Spinal cord (tissue), 10 donors: ENCODE results near the gene TMED10. TPM values are rescaled to one million over a fixed set of nuclear protein-coding genes. Genes with fewer than 3 reads are reported as not detected.
"Not testable (repeated sequence)": the region's sequence is repeated elsewhere in the genome, so short reads cannot be mapped to it uniquely, and the experiment has no call there.

Source experiments
- DNase-seq, 6 donors: peaks; one replicate each; pipeline versions ENCODE4 v3.0.0 to v3.0.0-alpha.2; 2013 to 2015; ENCODE audit warnings: low spot score in 6 of 6, low read depth in 4 of 6
- H3K27ac ChIP-seq: one replicate; pipeline ENCODE4 v1.5.1; 2013; ENCODE audit warnings: low read depth, low read length, control low read depth
- H3K27me3 ChIP-seq: one replicate; pipeline ENCODE4 v1.6.1; 2013; ENCODE audit warnings: low read length; ENCODE audit not compliant: control insufficient read depth, insufficient read depth
- H3K36me3 ChIP-seq: one replicate; pipeline ENCODE4 v1.6.1; 2013; ENCODE audit warnings: low read length; ENCODE audit not compliant: control insufficient read depth, insufficient read depth
- H3K4me1 ChIP-seq: one replicate; pipeline ENCODE4 v1.6.1; 2013; ENCODE audit warnings: low read length; ENCODE audit not compliant: control insufficient read depth, insufficient read depth
- H3K4me3 ChIP-seq: one replicate; pipeline ENCODE4 v1.5.1; 2013; ENCODE audit warnings: low read depth, low read length, control low read depth
- H3K9me3 ChIP-seq: one replicate; pipeline ENCODE4 v1.6.1; 2013; ENCODE audit warnings: low read length; ENCODE audit not compliant: control insufficient read depth, insufficient read depth
- whole genome bisulfite sequencing: methylation state at CpG from one replicate; pipeline ENCODE4 v1.1.5; 2013; ENCODE audit warnings: missing lambda C conversion rate; ENCODE audit not compliant: insufficient coverage; 5-methylcytosine and 5-hydroxymethylcytosine counted together
- polyA plus RNA-seq, 2 donors: library from polyadenylated mRNA; unstranded; fragments of 120-200 nt; gene quantifications; one replicate each; pipeline ENCODE4 v1.2.1, GENCODE V29; 2013; ENCODE audit not compliant: insufficient read length in 2 of 2
- total RNA-seq, 2 donors: library from RNA; depleted of rRNA in 1 of 2; stranded (reverse); fragments of 120-200 nt in 1 of 2; fragments of >200 nt in 1 of 2; gene quantifications; one replicate each; pipeline versions ENCODE4 v1.2.3 to v1.2.4, GENCODE V29; 2013 to 2014
- donor health status: healthy.

Gene TMED10
- total and polyA plus RNA-seq, 4 donors = 164 to 353 (median 218) TPM

DNA sequence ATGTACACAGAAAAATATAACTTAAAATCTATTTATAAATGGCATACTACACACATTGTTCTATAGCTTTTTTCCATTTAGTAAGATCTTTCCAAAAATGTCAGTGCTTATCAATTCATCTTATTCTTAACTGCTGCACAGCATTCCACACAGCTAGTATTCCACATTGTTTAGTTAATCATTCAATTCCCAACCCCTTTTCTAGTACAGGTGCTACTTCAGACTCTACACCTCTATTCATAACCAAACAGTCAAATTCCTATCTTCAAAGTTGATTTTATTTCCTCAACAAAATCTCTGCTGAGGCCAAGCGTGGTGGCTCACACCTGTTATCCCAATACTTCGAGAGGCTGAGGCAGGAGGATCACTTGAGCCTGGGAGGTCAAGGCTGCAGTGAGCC lies 37.2 kb downstream of the TMED10 start:
- WGBS = 100% methylated on average over 2 of the region's 2 CpGs
- Histone ChIP-seq H3K36me3 (peaks cover 7% of the 10 kb centered on the region), H3K27me3 (no peaks in the 10 kb centered on the region), H3K4me3 (no peak overlapping the region), H3K9me3 (no peaks in the 10 kb centered on the region), H3K27ac (no peak overlapping the region), H3K4me1 (no peaks in the 10 kb centered on the region)
- no peak for DNase-seq

DNA sequence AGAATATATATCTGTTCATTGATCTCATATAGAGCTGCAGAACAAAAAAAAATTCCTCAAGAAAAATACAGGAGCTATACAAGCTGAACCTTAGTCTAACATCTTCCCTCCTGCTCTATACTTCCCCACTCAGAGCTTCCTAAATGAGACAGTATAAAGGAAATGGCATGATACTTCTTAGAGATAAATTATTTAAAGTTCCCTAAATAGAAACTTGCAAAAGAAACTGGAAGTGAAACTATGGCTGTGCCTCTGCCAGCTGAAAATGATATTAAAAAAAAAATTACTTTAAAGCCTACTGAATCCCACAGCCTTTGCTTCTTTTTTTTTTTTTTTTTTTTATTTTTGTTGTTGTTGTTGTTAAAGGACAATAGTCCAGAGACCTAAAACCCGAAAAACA lies 37.9 kb downstream of the TMED10 start:
- WGBS = no CpG with 5 or more reads among the region's 1 CpG
- Histone ChIP-seq H3K4me1 (no peaks in the 10 kb centered on the region), H3K27me3 (no peaks in the 10 kb centered on the region), H3K36me3 (peaks cover 7% of the 10 kb centered on the region), H3K27ac (no peak overlapping the region), H3K4me3 (no peak overlapping the region), H3K9me3 (no peaks in the 10 kb centered on the region)
- no peak for DNase-seq

- no peaks in the 10 kb centered on the region for H3K27me3 ChIP-seq
- H3K27ac ChIP-seq = no peak overlapping the region
- H3K36me3 ChIP-seq = peaks cover 10% of the 10 kb centered on the region
- no CpG with 5 or more reads among the region's 6 CpGs for WGBS
- H3K9me3 ChIP-seq = no peaks in the 10 kb centered on the region
- no peak for DNase-seq
- no peaks in the 10 kb centered on the region for H3K4me1 ChIP-seq
- no peak overlapping the region for H3K4me3 ChIP-seq
Measured at GRCh38 chr14:75134644-75135043, 41.8 kb downstream of the TMED10 start.

- no peak overlapping the region for H3K27ac ChIP-seq
- peaks cover under 1% of the 10 kb centered on the region for H3K4me1 ChIP-seq
- no peak overlapping the region for H3K4me3 ChIP-seq
- WGBS = no CpG with 5 or more reads among the region's 2 CpGs
- H3K27me3 ChIP-seq = no peaks in the 10 kb centered on the region
- no peaks in the 10 kb centered on the region for H3K9me3 ChIP-seq
- DNase-seq = no peak
- H3K36me3 ChIP-seq = peaks cover 10% of the 10 kb centered on the region
Measured at GRCh38 chr14:75133597-75133996, 42.8 kb downstream of the TMED10 start.

DNA sequence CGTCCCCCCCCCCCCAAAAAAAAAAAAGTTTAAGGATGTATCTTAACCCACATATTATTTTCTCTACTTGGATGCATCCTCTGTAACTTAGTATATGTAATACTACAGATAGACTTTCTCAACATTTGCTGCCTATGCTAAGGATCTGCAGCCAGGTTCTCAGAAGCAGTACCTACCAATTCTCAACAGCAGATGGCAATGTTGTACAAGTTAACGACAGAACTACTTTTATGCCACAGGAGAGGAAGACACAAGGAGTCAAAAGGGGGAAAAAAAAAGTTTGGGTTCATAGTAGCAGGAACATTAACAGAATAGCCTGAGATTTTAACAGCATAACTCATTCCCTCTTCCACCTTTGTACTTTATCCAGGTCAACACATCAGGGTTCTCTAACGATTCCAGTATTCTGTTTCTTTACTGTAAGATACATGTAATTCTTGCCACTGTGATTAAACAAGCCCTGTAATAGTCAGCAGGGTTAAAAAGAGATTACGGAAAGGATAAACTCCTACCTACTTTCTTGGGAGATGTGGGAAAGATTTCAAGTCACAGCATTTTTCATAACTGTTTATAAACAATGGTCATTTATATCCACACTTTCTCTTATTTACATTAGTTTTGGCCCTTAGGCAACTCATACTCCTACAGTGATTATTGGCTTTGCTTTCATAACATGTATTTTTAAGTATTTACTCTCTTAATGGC lies 43.9 kb downstream of the TMED10 start:
- no CpG with 5 or more reads among the region's 4 CpGs for WGBS
- H3K4me1 ChIP-seq = peaks cover 7% of the 10 kb centered on the region
- H3K27ac ChIP-seq = no peak overlapping the region
- peak; percentile 62 to 95 (median 74) for DNase-seq
- H3K4me3 ChIP-seq = no peak overlapping the region
- no peaks in the 10 kb centered on the region for H3K27me3 ChIP-seq
- H3K9me3 ChIP-seq = no peaks in the 10 kb centered on the region
- peaks cover 14% of the 10 kb centered on the region for H3K36me3 ChIP-seq

- WGBS = 97% methylated on average over 3 of the region's 5 CpGs
- H3K4me1 ChIP-seq = peaks cover 13% of the 10 kb centered on the region
- no peak for DNase-seq
- H3K36me3 ChIP-seq = peaks cover 9% of the 10 kb centered on the region
- H3K9me3 ChIP-seq = no peaks in the 10 kb centered on the region
- H3K27ac ChIP-seq = no peak overlapping the region
- H3K4me3 ChIP-seq = no peak overlapping the region
- H3K27me3 ChIP-seq = no peaks in the 10 kb centered on the region
Measured at GRCh38 chr14:75128596-75128990, 47.8 kb downstream of the TMED10 start.

GRCh38 chr14:75127903-75128595 lies 48.4 kb downstream of the TMED10 start:
- Histone ChIP-seq H3K4me3 (peak overlapping the region; percentile 86), H3K27me3 (no peaks in the 10 kb centered on the region), H3K9me3 (no peaks in the 10 kb centered on the region), H3K4me1 (peaks cover 13% of the 10 kb centered on the region), H3K36me3 (peaks cover 9% of the 10 kb centered on the region), H3K27ac (no peak overlapping the region)
- DNase-seq = no peak
- WGBS = 97% methylated on average over 6 of the region's 10 CpGs

DNA sequence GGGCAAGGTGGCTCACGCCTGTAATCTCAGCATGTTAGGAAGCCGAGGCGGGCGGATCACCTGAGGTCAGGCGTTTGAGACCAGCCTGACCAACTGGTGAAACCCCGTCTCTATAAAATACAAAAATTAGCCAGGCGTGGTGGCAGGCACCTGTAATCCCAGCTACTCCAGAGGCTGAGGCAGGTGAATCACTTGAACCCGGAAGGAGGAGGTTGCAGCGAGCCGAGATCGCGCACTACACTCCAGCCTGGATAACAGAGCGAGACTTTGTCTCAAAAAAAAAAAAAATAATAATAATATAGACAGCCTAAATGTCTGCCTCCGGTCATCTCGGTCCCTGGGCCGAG lies 49.0 kb downstream of the TMED10 start:
- H3K36me3 ChIP-seq = peaks cover 11% of the 10 kb centered on the region
- not testable (repeated sequence) for H3K27me3 ChIP-seq, H3K9me3 ChIP-seq, DNase-seq
- 66% methylated on average over 7 of the region's 16 CpGs for WGBS
- H3K27ac ChIP-seq = peak overlapping the region; percentile 93
- H3K4me3 ChIP-seq = peak overlapping the region; percentile 86
- peaks cover 13% of the 10 kb centered on the region for H3K4me1 ChIP-seq

DNA sequence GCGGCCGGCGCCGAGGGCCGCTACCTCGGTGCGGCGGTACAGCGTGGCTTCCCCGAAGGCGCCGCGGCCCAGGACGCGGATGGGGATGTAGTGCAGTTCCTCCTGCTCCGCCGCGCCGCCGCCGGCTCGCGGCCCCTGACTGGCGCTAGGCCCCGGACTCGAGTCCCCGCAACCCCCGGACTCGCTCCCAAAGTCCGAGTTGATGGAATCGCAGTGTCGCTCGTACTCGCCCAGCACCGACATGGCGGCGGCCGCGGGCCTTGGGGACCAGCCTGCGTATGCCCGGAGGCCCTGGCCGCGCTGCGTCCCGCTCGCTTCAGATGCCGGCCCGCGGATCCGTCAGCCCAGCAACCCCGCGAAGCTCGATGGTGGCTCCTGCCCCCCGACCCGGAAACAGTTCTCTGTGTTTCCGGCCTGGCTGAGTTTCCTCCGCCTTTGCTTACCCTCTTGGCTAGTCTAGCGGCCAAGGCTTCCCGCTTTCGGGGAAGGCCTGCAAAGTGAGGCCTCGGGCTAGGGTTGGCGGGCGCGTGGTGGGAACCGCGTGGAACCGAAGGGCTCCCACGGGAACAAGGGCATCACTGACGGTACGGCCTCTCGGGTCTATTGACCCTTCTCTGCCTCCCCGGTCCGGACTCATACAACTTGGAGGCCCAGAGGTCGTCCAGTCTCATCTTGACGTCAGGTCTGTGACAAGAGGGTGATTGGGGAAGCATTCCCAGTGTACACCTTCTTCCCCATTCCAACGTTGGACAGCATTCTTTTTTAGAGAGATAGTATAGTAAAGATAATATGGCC lies 49.5 kb downstream of the TMED10 start, which contains the start of gene NEK9:
NEK9 (minus strand) TSS at position 370 of the 795 bp plus-strand sequence; CDS start at position 243, 127 bp downstream.
- DNase-seq = peak; percentile 77 to 97 (median 86)
- WGBS = 0% methylated on average over 70 of the region's 76 CpGs

More for the DNA sequence above, 49.5 kb downstream of the TMED10 start, which contains the start of gene NEK9:
- peaks cover 11% of the 10 kb centered on the region for H3K36me3 ChIP-seq
- peak within 1 kb of the TSS; percentile 86 for H3K4me3 ChIP-seq
- H3K27me3 ChIP-seq = no peaks in the 10 kb centered on the region
- peaks cover 13% of the 10 kb centered on the region for H3K4me1 ChIP-seq
- peak within 1 kb of the TSS; percentile 93 for H3K27ac ChIP-seq
- no peaks in the 10 kb centered on the region for H3K9me3 ChIP-seq
